Iris pigment epithelial cell (primary cell): ENCODE results near the gene MYOCD.
A peak's percentile ranks its signal among the peaks of the same experiment; 100 is the strongest.

ENCODE experiments used
- DNase-seq: peaks from one replicate; pipeline ENCODE4 v3.0.0-alpha.2; 2011; ENCODE audit warnings: low read depth

The MYOCD gene

GRCh38 chr17:12709063-12709462, 43.4 kb downstream of the MYOCD start:
- DNase-seq: no peak

GRCh38 chr17:12712415-12712814, 46.7 kb downstream of the MYOCD start:
- DNase-seq: no peak

GRCh38 chr17:12712941-12713340, 47.3 kb downstream of the MYOCD start:
- DNase-seq: no peak

- DNase-seq: no peak
These were observed 54.3 kb downstream of the MYOCD start for GRCh38 chr17:12719948-12720347.

GRCh38 chr17:12721581-12721980, 55.9 kb downstream of the MYOCD start:
- no peak for DNase-seq

GRCh38 chr17:12722282-12722681, 56.6 kb downstream of the MYOCD start:
- DNase-seq: no peak

- DNase-seq: no peak
These were observed 60.4 kb downstream of the MYOCD start for GRCh38 chr17:12726131-12726530.

GRCh38 chr17:12727076-12727760, 61.5 kb downstream of the MYOCD start:
- no peak for DNase-seq

- DNase-seq: peak; percentile 12
These were observed 62.2 kb downstream of the MYOCD start for GRCh38 chr17:12727881-12728280.

- DNase-seq: no peak
These were observed 63.4 kb downstream of the MYOCD start for GRCh38 chr17:12729086-12729485.

- no peak for DNase-seq
These were observed 64.7 kb downstream of the MYOCD start for GRCh38 chr17:12730421-12730820.

GRCh38 chr17:12730931-12731521, 65.3 kb downstream of the MYOCD start:
- peak; percentile 37 for DNase-seq

- DNase-seq: no peak
These were observed 66.1 kb downstream of the MYOCD start for GRCh38 chr17:12731839-12732238.

GRCh38 chr17:12732366-12732765, 66.7 kb downstream of the MYOCD start:
- no peak for DNase-seq

- no peak for DNase-seq
These were observed 69.2 kb downstream of the MYOCD start for GRCh38 chr17:12734926-12735325.

- DNase-seq: no peak
These were observed 69.8 kb downstream of the MYOCD start for GRCh38 chr17:12735517-12735916.

GRCh38 chr17:12736526-12736925, 70.8 kb downstream of the MYOCD start:
- DNase-seq: no peak

GRCh38 chr17:12737740-12738469, 72.2 kb downstream of the MYOCD start:
- DNase-seq: peak; percentile 29

- DNase-seq: no peak
These were observed 72.9 kb downstream of the MYOCD start for GRCh38 chr17:12738624-12739023.

GRCh38 chr17:12739500-12739899, 73.8 kb downstream of the MYOCD start:
- DNase-seq: no peak

GRCh38 chr17:12743046-12743445, 77.4 kb downstream of the MYOCD start:
- no peak for DNase-seq

GRCh38 chr17:12744298-12744697, 78.6 kb downstream of the MYOCD start:
- DNase-seq: peak; percentile 40

GRCh38 chr17:12744786-12745185, 79.1 kb downstream of the MYOCD start:
- DNase-seq: no peak
